ENCODE results near the gene DKK3. TPM values are rescaled to one million over a fixed set of nuclear protein-coding genes. Genes with fewer than 3 reads are reported as not detected.
A peak's percentile ranks its signal among the peaks of the same experiment; 100 is the strongest.

DKK3 gene
- polyA plus RNA-seq, 6 donors from 2014 or later, result not detected

DNA sequence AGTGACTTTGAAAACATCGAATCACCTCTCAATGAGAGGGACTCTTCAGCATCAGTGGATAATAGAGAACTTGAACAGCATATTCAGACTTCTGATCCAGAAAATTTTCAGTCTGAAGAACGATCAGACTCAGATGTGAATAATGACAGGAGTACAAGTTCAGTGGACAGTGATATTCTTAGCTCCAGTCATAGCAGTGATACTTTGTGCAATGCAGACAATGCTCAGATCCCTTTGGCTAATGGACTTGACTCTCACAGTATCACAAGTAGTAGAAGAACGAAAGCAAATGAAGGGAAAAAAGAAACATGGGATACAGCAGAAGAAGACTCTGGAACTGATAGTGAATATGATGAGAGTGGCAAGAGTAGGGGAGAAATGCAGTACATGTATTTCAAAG is 65.8 kb downstream of the DKK3 start:
- H3K27ac Mint-ChIP-seq, result peak overlapping the region in 1 of 6 donors; percentile 5
- H3K36me3 Mint-ChIP-seq, result peaks cover 29 to 32% of the 10 kb centered on the region in 2 donors
- no peaks in the 10 kb centered on the region for H3K4me1 Mint-ChIP-seq
- no peak for ATAC-seq (ENCODE audit: low read depth in 2 of 2)
- H3K9me3 Mint-ChIP-seq, result no peaks in the 10 kb centered on the region
- H3K27me3 Mint-ChIP-seq, result no peaks in the 10 kb centered on the region
- DNase-seq, result no peak
- no peak overlapping the region for H3K4me3 Mint-ChIP-seq

DNA sequence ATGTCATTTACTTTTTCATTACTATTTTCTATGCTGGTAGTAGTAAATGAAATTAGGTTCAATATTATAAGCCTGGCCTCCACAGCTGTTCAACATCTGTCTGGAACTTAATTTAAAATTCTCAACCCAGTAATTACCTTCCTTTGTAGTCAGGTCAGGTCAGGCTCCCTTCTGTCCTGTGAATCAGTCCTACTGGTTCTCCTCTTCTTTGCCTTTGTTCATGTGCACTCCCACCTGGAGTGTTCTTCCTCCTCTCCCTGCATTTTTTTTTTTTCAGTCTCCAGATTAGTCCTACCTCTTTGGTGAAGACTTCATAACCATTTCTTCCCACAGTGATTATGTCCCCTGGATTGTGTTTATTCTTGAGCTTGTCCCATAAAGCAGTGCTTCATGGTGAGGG is 67.9 kb downstream of the DKK3 start:
- Mint-ChIP-seq H3K4me3 (no peak overlapping the region), H3K27ac (peak overlapping the region in 3 of 6 donors; percentile 13 to 52 (median 16)), H3K9me3 (no peaks in the 10 kb centered on the region), H3K27me3 (no peaks in the 10 kb centered on the region), H3K36me3 (peaks cover 36 to 37% of the 10 kb centered on the region in 2 donors), H3K4me1 (no peaks in the 10 kb centered on the region)
- no peak for DNase-seq
- no peak for ATAC-seq (ENCODE audit: low read depth in 2 of 2)

DNA sequence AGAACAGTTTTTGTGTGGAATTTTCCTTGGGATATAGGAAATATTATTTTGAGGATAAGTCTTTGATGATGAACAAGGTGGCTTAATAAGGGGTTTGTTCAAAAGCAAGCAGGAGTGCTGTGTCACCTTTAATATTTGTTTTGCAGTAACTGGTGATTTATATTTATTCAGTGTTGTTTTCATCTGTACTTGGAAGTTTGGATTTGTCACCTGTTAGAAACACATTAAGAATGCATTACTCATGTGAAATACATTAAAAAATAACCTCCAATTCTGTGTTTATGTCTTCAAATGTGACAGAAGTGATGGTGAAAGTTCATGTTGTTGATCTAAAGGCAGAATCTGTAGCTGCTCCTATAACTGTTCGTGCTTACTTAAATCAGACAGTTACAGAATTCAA is 70.5 kb downstream of the DKK3 start:
- DNase-seq (no peak), ATAC-seq (ENCODE audit: low read depth in 2 of 2) (no peak)
- no peaks in the 10 kb centered on the region for H3K9me3 Mint-ChIP-seq
- H3K27ac Mint-ChIP-seq, result peak overlapping the region in 1 of 6 donors; percentile 16
- no peaks in the 10 kb centered on the region for H3K4me1 Mint-ChIP-seq
- peaks cover 55% of the 10 kb centered on the region in 2 donors for H3K36me3 Mint-ChIP-seq
- H3K4me3 Mint-ChIP-seq, result no peak overlapping the region
- no peaks in the 10 kb centered on the region for H3K27me3 Mint-ChIP-seq

DNA sequence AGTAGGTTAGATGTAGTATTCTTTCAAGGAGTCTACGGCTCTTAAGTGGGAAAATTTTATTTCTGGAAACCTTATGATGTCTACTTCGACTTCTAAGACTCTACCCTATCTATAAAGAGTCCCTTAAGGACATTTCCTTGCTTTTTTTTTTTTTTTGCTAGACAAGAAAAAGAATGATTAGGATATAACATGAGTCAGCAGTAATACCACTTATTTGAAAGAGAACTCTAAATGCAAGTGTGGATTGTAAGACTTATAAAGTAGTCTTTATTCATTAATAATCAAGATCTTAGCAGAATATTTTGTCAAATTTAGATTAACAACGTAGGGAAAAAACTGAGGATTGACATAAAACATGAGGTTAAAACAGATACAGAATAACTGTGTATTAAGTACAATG is 71.0 kb downstream of the DKK3 start:
- Mint-ChIP-seq H3K27ac (peak overlapping the region in 1 of 6 donors; percentile 16), H3K27me3 (no peaks in the 10 kb centered on the region), H3K36me3 (peaks cover 55% of the 10 kb centered on the region in 2 donors), H3K4me1 (no peaks in the 10 kb centered on the region), H3K9me3 (no peaks in the 10 kb centered on the region), H3K4me3 (no peak overlapping the region)
- ATAC-seq (ENCODE audit: low read depth in 2 of 2) (no peak), DNase-seq (no peak)

DNA sequence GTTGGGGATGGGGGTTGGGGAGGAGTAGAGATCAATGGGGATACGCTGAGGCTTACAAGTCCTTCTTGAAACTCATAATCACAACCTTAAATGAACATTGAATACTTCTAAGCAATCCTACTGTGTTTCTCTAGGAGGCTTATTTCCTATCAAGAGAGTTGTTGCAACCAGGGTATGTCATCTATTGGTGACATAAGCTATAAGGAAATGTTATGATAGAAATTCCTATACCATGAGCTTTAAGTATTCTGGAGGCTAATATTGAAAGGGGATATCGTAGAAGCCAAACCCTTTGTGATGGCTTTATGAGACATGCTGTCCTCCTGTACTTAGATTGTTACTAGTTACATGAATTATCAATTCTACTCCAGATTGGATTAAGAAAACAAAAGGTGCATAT is 72.9 kb downstream of the DKK3 start:
- H3K36me3 Mint-ChIP-seq, result peaks cover 50 to 56% of the 10 kb centered on the region in 2 donors
- H3K4me1 Mint-ChIP-seq, result no peaks in the 10 kb centered on the region
- no peaks in the 10 kb centered on the region for H3K27me3 Mint-ChIP-seq
- no peaks in the 10 kb centered on the region for H3K9me3 Mint-ChIP-seq
- H3K27ac Mint-ChIP-seq, result no peak overlapping the region
- no peak overlapping the region for H3K4me3 Mint-ChIP-seq
- no peak for DNase-seq
- ATAC-seq (ENCODE audit: low read depth in 2 of 2), result no peak

DNA sequence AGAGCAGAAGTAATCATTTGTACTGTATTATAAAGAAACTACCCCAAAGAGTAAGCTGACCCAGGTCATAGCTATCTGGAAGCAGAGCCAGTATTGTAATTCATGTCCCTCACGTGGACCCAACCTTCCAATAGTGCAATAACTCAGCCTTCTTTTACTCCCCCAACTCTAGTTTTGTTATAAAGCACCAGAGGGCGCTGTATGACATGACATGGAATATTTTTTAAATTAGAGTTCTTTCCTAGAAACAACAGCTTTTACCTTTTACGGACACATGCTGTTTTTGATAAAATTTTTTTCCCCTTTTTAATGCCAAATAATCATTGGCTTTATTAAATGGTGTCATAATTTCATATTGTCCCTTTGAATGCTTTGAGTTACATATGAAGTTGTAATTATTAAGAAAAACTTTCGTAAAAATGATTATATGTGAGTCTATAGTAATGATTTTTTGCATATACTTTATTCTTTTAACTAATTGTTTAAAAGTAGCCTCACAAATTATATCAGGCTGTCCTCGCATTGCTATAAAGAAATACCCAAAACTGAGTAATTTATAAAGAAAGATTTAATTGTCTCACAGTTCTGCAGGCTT is 76.9 kb downstream of the DKK3 start:
- Mint-ChIP-seq H3K27me3 (no peaks in the 10 kb centered on the region), H3K9me3 (peaks cover 0 to 5% (median 0%) of the 10 kb centered on the region in 7 donors), H3K27ac (no peak overlapping the region), H3K4me1 (peaks cover 2 to 7% (median 6%) of the 10 kb centered on the region in 3 donors), H3K4me3 (no peak overlapping the region), H3K36me3 (peaks cover 42 to 54% of the 10 kb centered on the region in 2 donors)
- DNase-seq (no peak), ATAC-seq (ENCODE audit: low read depth in 2 of 2) (no peak)

DNA sequence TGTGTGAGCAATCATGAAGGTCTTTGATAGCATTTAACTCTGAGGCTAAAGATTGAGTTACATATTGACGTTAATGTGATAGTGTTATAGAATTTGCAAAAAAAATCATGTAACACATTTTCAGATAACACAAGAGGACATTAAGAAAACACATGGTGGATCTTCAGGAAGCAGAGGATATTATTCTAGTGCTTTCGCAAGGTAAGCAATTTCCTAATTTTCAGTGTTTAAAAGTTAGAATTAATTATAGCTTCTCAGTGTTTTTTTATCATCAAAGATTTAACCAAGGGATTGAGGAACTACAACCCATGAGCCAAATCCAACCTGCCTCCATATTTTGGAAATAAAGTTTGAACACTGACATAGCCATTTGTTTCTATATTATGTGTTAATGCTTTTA is 78.5 kb downstream of the DKK3 start:
- H3K4me1 Mint-ChIP-seq, result peaks cover 10 to 23% (median 13%) of the 10 kb centered on the region in 3 donors
- no peak for ATAC-seq (ENCODE audit: low read depth in 2 of 2)
- H3K4me3 Mint-ChIP-seq, result no peak overlapping the region
- peaks cover 0 to 6% (median 0%) of the 10 kb centered on the region in 7 donors for H3K9me3 Mint-ChIP-seq
- H3K36me3 Mint-ChIP-seq, result peaks cover 49 to 68% of the 10 kb centered on the region in 2 donors
- no peak for DNase-seq
- no peak overlapping the region for H3K27ac Mint-ChIP-seq
- no peaks in the 10 kb centered on the region for H3K27me3 Mint-ChIP-seq

DNA sequence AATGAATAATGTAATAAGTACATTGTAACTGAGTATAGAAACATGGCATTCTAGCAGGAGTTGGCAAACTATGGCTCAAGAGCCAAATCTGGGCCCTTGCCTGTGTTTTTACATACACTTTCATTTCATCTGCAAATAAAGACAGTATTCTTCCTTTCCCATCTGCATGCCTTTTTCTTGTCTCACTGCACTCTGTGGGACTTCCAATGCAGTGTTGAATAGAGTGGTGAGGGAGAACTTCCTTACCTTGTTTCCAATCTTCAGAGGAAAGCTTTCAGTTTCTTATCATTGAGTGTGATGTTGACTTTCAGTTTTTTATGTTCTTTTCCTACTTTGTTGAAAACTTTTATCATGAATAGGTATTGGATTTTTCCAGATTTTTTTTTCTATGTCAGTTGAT is 84.6 kb downstream of the DKK3 start:
- Mint-ChIP-seq H3K27ac (peak overlapping the region in 1 of 6 donors; percentile 1), H3K27me3 (no peaks in the 10 kb centered on the region), H3K36me3 (peaks cover 34 to 37% of the 10 kb centered on the region in 2 donors), H3K4me3 (no peak overlapping the region), H3K9me3 (peaks cover 0 to 6% (median 0%) of the 10 kb centered on the region in 7 donors), H3K4me1 (peaks cover 10 to 30% (median 13%) of the 10 kb centered on the region in 3 donors)
- no peak for ATAC-seq (ENCODE audit: low read depth in 2 of 2)
- no peak for DNase-seq

DNA sequence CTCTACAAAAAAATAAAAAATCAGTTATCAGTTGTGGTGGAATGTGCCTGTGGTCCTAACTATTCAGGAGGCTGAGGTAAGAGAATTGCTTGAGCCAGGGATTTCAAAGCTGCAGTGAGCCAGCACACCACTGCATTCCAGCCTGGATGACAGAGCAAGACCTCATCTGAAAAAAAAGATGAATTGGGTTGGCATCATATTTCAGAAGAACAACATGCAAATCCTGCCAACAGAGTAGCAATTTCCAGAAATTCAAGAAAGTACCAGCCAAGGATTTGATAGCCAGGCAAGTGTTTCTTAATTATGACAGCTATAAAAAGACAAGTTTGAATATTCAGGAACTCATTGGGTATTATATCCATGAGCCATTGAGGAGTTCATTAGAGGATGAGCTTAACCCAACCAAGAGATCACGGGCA is 91.4 kb downstream of the DKK3 start:
- H3K4me3 Mint-ChIP-seq, result no peak overlapping the region
- no peaks in the 10 kb centered on the region for H3K9me3 Mint-ChIP-seq
- H3K27ac Mint-ChIP-seq, result peak overlapping the region in 2 of 6 donors; percentile 62 to 64
- H3K4me1 Mint-ChIP-seq, result peaks cover 0 to 7% (median 0%) of the 10 kb centered on the region in 3 donors
- ATAC-seq (ENCODE audit: low read depth in 2 of 2), result no peak
- no peak for DNase-seq
- peaks cover 4% of the 10 kb centered on the region in 2 donors for H3K36me3 Mint-ChIP-seq
- no peaks in the 10 kb centered on the region for H3K27me3 Mint-ChIP-seq

DNA sequence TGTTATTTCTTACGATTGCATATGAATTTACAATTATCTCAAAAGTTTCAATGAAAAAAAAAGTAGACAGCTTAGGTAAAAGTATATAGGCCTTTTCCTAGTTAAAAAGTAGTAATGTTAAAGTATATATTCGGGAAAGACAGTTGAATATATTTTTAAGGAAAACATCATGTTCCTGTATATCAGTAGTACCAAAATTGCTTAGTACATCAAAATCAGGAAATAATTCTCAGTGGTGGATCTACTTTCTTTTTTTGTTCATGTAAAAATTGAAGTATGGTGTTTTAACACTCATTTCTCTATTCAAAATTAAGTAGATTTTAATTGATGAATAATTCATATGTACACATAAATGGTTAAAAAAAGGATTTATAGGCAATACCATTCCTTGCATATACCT is 92.8 kb downstream of the DKK3 start:
- Mint-ChIP-seq H3K4me1 (peaks cover 0 to 7% (median 0%) of the 10 kb centered on the region in 3 donors), H3K36me3 (peaks cover 4 to 18% of the 10 kb centered on the region in 2 donors), H3K9me3 (no peaks in the 10 kb centered on the region), H3K27ac (peak overlapping the region in 2 of 6 donors; percentile 36 to 80), H3K4me3 (no peak overlapping the region), H3K27me3 (no peaks in the 10 kb centered on the region)
- no peak for ATAC-seq (ENCODE audit: low read depth in 2 of 2)
- no peak for DNase-seq

DNA sequence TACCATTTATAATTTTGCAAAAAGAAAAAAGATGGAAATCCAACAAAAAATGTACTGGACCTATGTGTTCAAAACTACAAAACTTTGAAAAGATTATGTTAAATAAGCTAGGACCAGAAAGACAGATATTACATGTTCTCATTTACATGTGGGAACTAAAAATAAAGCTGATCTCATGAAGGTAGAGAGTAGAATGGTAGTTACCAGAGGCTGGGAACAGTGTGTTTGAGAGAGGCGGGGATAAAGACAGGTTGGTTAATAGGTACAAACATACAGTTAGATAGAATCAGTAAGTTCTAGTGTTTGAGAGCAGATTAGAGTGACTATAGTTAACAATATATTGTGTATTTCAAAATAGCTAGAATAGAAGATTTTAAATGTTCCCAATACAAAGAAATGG is 95.0 kb downstream of the DKK3 start:
- H3K4me1 Mint-ChIP-seq, result peaks cover 0 to 7% (median 0%) of the 10 kb centered on the region in 3 donors
- H3K27me3 Mint-ChIP-seq, result no peaks in the 10 kb centered on the region
- H3K36me3 Mint-ChIP-seq, result peaks cover 4 to 19% of the 10 kb centered on the region in 2 donors
- no peaks in the 10 kb centered on the region for H3K9me3 Mint-ChIP-seq
- ATAC-seq (ENCODE audit: low read depth in 2 of 2), result no peak
- no peak overlapping the region for H3K27ac Mint-ChIP-seq
- H3K4me3 Mint-ChIP-seq, result no peak overlapping the region
- DNase-seq, result no peak

Other genes starting within 250 kb of the DKK3 start
- gene USP47, start 166.7 kb downstream of the DKK3 start, polyA plus RNA-seq (ENCODE audit: low read depth in 6 of 6), result 10 to 100 TPM; 28.5 to 51.7 (median 33.3) TPM
- 1 to 10 TPM in 1 of 6 donors, under 1 TPM in 1, not detected in 4; 0.05 to 1.3 TPM for gene MICAL2, start 102.0 kb upstream of the DKK3 start, polyA plus RNA-seq (ENCODE audit: low read depth in 6 of 6)